NB4 (cell line): ENCODE data around the gene SLC16A10.

Source experiments
- DNase-seq: peaks from one replicate; pipeline ENCODE4 v3.0.0; 2010; ENCODE audit warnings: low read depth
- H3K4me3 ChIP-seq: one replicate; pipeline ENCODE4 v1.5.1; 2011; ENCODE audit warnings: mild to moderate bottlenecking, low read depth, low read length, moderate library complexity
- CTCF ChIP-seq: IDR thresholded peaks from one replicate; pipeline ENCODE4 v1.5.1; 2012; ENCODE audit warnings: low read depth, low read length
- MAX ChIP-seq: IDR thresholded peaks from 2 replicates; pipeline ENCODE4 v1.6.1; 2011; ENCODE audit warnings: low read depth, low read length
- MYC ChIP-seq: IDR thresholded peaks from 2 replicates; pipeline ENCODE4 v1.6.1; 2011; ENCODE audit warnings: low read depth, low read length
- POLR2A ChIP-seq: IDR thresholded peaks from 2 replicates; pipeline ENCODE4 v1.6.1; 2011; ENCODE audit warnings: mild to moderate bottlenecking; ENCODE audit not compliant: insufficient read length; ENCODE audit errors: extremely low read depth

SLC16A10 gene

GRCh38 chr6:111222341-111222740 lies 135.0 kb downstream of the SLC16A10 start:
- DNase-seq = no peak
- no peak for TF ChIP-seq CTCF
- no peak for TF ChIP-seq MAX
- TF ChIP-seq MYC = no peak
- no peak for TF ChIP-seq POLR2A
- H3K4me3 ChIP-seq = no peak overlapping the region

GRCh38 chr6:111228094-111228493 lies 140.8 kb downstream of the SLC16A10 start:
- no peak overlapping the region for H3K4me3 ChIP-seq
- no peak for TF ChIP-seq MYC
- TF ChIP-seq POLR2A = no peak
- no peak for TF ChIP-seq MAX
- TF ChIP-seq CTCF = no peak
- DNase-seq = peak; percentile 21

GRCh38 chr6:111230351-111231089 lies 143.2 kb downstream of the SLC16A10 start:
- no peak for TF ChIP-seq MYC
- TF ChIP-seq CTCF = no peak
- no peak for TF ChIP-seq MAX
- TF ChIP-seq POLR2A = no peak
- no peak overlapping the region for H3K4me3 ChIP-seq
- DNase-seq = peak; percentile 41

- no peak overlapping the region for H3K4me3 ChIP-seq
- DNase-seq = no peak
- TF ChIP-seq CTCF = no peak
- TF ChIP-seq MYC = no peak
- TF ChIP-seq POLR2A = no peak
- no peak for TF ChIP-seq MAX
Observed at GRCh38 chr6:111231090-111231459, 143.8 kb downstream of the SLC16A10 start.

- no peak overlapping the region for H3K4me3 ChIP-seq
- TF ChIP-seq CTCF (no peak), MAX (no peak), POLR2A (no peak), MYC (no peak)
- DNase-seq = no peak
Observed at GRCh38 chr6:111237852-111238251, 150.5 kb downstream of the SLC16A10 start.
